HG02970 (cell line): ENCODE data around the gene JOSD1.
"Not testable (repeated sequence)": the region's sequence is repeated elsewhere in the genome, so short reads cannot be mapped to it uniquely, and the experiment has no call there.

Source experiments
- ATAC-seq: cut with Tn5 transposase; IDR thresholded peaks from one replicate; pipeline ENCODE4 v1.9.1; 2021; ENCODE audit warnings: mild to moderate bottlenecking, moderate library complexity, moderate number of reproducible peaks; ENCODE audit not compliant: unreplicated experiment, low FRiP score

The JOSD1 gene

DNA sequence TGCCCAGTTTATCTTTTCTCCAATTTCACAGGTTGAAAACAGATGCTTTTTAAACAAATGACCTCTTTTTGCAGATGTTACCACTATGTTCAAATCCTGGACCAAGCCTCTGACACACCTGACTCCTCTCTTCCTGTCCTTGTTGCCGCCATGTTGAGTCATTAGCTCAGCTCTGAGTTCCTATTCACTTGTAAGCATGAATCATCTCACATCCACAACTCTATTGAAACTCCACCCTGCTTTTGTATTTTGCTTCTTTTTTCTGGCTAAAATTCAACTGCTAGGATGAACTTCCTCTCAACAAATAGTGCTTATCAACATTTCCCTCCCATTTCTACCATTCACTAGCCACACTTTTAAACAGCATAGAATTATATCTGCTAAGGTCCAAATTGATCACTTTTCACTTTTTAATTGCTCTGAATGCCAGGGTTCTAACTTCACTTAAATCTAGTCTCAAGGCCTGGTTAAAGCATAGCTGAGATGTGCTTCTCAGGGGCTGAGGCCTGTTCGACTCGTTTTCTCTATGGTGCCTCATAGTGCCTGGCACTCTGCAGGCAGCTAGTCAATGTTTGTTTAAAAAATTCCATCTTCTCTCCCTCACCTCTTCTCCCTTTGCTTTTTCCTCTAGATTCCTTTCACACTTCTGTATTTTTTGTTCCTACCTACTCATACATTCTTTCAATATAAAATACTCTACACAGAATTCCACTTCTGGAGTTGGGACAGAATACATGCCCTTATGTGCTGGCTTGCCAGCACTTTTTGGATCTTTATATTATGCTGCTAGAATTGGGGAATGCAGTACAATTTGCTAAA, 3.9 kb downstream of the JOSD1 start:
- ATAC-seq = no peak

DNA sequence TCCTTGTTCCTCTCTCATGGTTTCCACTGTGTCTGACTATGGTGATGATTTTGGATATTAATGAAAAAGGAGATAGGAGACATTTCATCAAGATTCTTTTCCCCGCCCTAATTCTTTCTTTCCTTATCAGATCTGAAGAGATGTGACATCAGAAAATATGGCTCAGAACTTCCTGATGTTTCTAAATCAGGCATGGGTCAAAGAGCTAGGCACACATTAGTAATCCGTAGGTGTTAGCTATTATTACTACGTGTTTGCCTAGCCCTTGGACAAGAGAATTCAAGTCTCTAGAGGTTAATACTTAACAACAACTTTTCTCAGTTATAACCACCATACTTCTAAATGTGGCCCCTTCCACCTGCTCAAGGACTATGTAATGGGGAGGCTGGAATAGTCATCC, 5.8 kb downstream of the JOSD1 start:
- ATAC-seq = no peak

DNA sequence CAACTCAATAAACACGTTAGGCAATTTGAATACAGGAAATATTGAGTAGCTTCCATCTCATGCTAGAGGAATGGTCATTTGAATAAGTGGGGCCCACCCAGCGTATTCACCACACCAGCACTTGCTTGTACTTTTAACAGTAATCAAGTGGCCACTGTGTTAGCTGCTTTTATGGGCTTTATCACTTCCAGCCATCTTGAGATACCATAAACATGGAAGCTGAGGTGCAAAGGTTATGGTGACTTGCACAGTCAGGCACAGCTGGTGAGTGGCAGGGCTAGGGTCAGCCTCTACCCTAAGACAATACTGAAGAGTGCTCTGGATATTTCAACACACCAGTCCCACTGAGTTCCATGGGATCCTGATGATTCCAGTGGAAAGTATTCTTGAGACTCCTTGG, 6.7 kb downstream of the JOSD1 start:
- no peak for ATAC-seq

DNA sequence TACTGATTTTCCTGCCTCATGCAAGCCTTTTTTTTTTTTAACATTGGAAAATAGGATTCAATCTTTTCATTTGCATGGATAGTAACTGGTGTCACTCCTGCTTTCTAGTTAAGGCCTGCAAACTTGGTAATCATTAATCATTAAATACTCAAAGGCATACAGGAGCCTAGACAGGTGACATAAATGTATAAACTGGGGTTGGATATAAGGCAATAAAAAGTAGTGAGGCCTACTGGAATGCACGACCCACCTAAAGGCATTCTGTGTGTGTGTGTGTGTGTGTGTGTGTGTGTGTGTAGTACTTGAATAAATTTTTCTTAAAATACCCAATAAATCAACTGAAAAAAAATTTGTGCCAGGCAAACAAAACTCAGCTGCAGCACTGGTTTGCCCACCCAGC, 11.1 kb downstream of the JOSD1 start:
- ATAC-seq = no peak

DNA sequence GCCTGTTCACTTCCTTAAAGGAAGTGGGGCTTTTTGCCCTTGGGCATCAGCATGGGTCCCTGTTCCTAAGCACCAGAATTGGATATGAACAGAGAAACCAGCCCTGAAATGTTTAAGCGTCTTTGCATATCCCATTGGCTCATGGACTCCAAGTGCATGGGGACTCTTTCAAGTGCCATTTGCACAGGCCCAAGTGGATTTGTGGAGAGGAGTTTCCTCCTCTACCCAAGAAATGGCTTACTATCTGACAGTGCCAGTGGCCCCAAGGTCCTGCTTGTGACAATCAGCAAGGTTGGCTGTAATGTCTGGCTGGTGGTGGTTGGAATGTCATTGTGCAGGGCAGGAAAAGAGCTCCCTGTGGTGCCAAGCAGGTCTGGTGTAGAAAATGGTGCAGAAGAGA, 15.0 kb downstream of the JOSD1 start:
- no peak for ATAC-seq

DNA sequence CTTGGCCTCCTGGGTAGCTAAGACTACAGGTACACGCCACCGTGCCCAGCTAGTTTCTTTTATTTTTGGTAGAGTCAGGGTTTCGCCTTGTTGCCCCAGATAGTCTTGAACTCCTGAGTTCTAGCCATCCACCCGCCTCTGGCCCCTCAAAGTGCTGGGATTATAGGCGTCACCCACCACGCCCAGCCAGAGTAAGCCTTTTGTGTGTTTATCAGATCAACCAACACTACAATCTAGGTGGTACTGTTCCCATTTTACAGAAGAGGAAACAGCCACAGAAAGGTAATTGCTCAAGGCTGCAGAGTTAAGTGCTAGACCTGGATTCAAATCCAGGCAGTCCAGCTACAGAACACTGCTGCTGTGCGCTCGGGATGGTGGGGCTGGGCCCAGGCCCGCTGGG, 15.8 kb downstream of the JOSD1 start:
- ATAC-seq = no peak

DNA sequence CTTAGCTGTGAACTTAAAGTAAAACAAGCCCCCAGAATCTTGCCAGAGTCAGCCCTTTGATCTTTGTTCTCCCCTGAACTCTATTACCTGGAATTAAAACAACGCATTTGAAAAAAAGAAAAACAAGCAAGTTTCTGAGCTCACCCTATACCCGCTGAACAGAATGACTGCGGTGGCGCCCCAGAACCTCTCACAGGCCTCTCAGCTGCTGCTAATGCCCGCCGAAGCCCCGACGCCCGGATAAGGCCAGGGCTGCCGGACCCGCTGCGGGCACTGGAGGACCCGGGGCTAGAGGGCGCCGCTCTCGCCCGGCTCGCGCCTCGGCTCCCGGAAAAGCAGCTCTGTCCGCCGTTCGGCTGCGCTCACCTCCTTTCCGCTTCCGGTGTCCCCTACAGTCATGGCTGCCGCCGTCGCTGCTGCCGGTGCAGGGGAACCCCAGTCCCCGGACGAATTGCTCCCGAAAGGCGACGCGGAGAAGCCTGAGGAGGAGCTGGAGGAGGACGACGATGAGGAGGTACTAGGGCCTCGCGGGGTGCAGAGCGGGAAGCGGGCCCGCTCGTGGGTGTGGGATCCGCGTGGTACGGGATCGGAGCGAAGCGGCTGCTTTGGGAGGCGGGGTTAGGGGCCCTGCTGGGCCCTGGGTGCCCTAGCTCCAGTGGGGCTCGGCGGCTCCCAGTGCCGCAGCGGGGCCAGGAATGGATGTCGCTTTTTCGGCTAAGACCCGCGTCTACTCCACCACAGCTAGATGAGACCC, 19.0 kb downstream of the JOSD1 start, which contains the start of gene TOMM22:
TSS of gene TOMM22 (plus strand) at position 376 of the 754 bp plus-strand sequence. CDS start at position 398, 22 bp downstream.
- ATAC-seq = peak; percentile 87

DNA sequence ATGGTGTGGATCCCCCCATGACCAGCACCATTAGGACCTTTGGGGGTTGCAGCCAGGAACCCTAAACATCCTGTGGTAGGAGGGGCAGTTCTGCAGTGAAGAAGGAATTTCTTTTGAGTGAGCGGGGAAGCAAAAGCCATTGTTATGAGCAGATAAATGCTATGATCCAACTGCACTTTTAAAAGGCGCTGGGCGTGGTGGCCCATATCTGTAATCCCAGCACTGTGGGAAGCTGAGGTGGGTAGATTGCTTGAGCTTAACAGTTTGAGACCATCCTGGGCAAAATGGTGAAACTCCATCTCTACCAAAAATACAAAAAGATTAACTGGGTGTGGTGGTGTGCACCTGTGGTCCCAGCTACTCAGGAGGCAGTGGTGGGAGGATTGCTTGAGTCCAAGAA, 24.9 kb downstream of the JOSD1 start:
- no peak for ATAC-seq

DNA sequence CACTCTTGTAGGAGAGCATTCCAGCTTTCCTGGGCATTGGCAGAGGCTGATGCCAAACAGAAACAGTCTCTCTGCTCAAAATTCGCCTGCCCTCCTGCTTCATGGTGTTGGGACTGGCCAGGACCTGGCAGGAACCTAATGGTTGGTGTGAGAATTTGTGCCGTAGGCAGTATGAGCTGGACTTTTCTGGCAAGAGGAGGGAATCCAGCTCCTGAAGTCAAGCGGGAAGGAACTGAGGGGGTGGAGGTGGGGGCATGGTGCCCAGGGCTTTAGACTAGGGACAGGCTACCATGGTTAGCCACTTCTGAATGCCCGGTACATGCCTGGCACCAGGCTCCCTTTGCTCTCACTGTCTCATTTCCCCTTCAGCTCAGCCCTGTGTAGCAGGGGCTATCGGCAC, 25.9 kb downstream of the JOSD1 start:
- no peak for ATAC-seq

DNA sequence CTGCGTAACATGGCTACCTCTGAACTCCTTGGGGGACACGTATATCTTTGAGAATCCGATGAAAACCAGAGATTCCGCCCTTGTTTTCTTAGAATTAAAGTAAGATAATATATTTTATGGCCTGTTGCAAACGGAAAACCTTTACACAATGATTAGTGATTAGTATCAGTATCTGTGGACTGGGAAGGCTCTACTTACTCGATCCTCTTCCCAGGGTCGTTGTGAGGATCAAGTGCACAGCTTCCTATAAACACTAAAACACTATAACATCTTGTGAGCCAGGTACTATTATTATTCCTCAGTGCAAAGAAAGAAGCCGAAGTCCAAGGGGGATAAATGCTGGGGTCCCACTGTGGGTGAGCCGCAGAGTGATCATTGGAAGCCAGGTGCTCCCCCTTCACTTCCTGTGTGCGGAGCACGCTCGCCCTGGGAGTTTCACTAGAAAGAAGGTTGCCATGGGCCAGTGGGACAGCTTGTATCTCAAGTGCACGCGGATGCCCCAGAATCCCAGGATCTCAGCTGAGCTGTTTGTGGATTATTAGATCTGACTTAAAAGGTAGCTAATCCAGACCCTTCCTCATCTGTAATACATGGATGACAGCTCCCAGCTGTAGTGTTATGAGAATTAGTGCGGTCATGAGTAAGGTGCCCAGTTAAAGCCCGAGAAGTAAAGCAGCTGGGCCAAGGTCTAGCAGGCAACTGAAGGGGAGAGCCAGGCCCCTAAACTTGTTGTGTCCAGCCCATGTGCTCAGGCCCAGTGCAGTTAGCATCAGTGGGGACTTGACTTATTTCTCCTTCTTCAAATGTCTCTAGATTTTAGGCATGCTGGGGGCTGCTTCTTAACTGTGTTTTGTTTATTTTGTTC, 43.5 kb downstream of the JOSD1 start:
- no peak for ATAC-seq

DNA sequence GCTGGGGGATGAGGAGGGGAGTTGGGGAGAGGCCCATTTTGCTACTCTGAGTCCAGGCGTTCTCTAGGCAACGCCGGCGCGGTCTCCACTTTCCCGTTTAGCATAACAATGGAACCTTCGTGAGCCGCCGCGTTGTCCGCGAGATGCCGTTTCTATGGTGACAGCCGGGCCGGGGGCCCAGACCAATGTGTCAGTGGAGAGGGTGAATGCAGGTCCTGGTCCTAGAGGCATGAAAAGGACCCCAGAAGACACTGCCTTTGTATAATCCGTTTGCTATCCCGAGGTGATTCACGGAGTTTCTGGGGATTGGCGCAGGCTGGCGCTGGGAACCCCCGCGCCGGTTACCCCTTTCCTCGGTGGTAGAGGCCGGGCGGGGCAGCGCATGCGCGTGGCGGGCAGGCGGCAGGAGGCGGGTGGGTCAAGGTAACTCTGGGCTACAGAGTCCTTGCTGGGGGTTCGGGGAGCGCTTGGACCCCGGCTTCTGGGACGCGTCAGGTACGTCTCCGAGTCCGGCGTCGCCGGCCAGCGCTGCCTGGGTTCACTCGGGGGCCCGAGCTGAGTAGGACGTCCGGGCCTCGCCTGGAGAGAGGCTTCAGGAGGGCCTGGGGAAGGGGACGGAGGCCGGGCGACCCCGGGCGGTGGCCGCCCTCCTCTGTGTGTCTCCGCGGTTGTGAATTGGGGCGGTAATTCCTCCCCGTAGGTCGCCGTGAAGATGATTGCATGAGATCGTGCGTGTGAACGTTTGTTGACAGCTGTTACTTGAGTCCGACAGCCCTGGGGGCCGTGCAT, 44.3 kb downstream of the JOSD1 start, which contains the start of the genes CBY1 and FAM227A:
TSS of gene CBY1 (plus strand) at position 383 of the 789 bp plus-strand sequence. CDS start 11,417 bp downstream, outside the sequence.
TSS of gene FAM227A (minus strand) at position 137 of the 789 bp plus-strand sequence. CDS start 6,224 bp downstream, outside the sequence.
- ATAC-seq = peak; percentile 71

DNA sequence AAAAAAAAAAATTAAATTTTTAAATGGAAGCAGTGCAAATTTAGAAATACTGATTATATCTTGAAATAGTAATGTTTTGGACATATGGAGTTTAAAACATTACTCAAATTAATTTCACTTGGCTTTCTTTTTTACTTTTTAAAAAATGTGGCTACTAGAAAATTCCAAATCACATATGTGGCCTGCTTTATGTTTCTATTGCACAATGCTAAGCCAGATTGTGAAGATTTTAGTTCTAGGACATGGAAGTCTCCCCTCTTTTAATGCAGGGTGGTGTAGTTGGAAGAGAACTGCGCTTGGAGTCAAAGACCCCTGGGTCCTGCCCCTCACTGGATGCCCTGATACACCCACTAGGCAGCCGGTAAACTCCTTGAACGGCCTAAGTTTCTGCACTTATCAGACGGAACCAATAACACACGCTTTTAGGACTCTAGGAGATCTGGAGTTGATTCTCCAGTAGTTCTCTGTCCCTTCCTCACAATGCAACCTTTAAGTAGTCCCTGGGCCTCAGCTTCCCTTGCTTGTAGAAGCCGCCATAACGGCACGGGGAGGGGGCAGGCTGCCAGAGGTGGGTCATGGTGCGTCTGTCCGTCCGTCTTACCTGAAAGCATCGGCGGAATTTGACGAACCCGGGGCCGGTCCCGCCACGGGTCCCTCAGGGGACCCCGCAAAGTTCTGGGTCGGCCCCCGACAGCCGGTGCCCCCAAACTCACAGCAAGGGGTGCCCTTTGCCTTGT, 45.1 kb downstream of the JOSD1 start:
- no peak for ATAC-seq

DNA sequence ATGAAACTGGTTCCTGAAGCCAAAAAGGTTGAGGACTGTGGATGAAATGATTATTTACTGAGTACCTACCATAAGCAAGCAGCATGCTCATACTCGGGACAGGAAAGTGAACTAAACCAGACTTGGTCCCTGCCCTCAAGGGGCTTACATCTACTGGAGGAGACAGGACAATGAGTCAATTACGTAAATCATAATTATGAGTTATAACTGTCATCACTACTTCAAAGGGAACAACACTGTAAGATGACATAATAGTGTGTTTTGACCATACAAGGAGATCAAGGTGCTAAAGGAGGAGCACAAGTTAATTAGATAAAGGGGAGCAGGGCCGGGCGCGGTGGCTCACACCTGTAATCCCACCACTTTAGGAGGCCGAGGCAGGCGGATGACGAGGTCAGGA, 47.0 kb downstream of the JOSD1 start:
- ATAC-seq = no peak

DNA sequence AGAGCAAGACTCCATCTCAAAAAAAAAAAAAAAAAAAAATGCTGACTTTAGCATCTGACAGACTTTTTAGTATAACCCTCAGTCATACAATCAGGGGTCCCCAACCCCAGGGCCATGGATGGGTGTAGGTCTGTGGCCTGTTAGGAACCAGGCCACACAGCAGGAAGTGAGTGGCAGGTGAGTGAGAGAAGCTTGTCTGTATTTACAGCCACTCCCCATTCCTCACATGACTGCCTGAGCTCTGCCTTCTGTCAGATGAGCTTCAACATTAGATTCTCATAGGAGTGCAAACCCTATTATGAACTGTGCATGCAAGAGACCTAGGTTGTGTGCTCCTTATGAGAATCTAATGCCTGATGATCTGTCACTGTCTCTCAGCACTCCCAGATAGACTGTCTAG, 47.9 kb downstream of the JOSD1 start:
- ATAC-seq = no peak

DNA sequence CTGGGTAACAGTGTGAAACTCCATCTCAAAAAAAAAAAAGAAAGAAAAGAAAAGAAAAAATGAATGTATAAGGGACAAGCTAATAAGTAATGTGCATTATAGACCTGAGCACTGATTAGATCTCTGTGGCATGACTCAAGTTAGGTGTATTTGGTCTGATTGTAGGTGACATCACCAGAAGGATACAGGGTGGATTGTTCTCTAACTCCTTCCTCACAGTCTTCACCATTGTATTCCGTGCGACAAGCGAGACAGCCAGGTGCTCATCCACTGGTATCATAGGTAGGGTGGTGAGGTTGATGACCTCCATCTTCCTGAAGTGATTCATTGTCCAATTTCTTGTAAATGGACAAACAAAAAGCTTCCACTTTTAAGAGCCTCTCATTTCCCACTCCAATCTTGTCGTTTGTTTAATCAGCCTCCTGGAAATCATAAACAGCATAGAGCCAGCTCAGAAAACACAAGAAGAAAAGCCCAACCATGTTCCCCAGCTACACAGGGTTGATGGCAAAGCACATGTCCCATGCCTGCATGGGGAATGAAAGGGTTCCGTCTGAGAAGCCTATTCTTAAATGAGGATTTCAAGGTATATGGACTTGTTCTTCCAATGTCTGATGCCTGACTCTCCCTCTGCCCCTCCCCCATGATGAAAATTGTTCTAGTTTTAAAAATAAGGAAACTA, 50.8 kb downstream of the JOSD1 start:
- ATAC-seq = no peak

DNA sequence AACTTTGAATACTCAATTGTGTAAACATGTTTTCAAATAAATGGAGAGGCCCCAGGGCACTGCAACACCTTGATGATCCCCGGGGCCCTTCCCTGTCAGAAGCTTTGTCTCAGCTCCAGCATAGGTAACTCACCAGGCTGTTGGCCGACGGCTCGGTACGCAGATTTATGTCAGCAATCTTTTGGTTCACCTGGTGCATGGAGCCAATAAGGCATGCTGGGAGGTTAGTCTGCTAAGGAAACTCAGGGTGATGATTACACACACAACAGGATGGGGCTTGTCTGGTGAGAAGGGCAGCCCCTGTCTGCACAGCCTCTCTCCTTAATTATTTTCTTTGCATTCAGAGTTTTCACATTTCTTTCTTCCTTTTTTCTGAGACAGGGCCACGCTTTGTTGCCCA, 55.3 kb downstream of the JOSD1 start:
- no peak for ATAC-seq

DNA sequence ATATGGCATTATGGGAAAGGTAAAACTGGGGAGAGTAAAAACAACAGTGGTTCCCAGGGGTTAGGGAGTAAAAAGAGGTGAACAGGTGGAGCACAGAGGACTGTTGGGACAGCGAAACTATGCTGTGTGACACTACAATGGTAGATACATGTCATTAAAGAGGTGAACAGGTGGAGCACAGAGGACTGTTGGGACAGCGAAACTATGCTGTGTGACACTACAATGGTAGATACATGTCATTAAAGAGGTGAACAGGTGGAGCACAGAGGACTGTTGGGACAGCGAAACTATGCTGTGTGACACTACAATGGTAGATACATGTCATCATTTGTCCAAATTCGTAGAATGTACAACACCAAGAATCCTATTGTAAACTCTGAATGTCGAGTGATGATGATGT, 56.5 kb downstream of the JOSD1 start:
- not testable (repeated sequence) for ATAC-seq

DNA sequence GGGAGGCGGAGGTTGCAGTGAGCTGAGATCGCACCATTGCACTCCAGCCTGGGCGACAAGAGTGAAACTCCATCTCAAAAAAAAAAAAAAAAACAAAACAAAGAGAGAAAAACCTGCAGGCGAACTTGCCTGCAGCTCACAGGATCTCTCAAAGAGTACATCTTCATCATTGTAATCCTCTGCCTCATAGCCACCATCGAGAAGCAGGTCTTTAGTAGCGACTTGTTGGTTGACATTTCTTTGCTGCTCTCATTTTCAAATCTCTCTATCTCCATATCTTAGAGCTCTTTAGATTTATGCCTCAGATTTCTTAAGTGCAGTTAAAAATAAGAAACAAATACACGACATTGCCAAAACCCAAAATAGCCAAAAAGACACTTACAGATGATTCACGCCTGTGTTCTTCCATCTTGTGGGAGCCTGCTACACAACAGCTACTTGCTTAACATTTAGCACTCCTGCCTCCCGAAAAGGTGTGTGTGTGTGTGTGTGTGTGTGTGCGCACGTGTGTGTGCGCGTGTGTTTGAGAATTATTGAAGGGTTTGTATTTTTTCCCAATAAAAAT, 59.2 kb downstream of the JOSD1 start:
- ATAC-seq = no peak
